Vagina (tissue), 2 donors: ENCODE results near the gene NOMO2.
"Not testable (repeated sequence)": the region's sequence is repeated elsewhere in the genome, so short reads cannot be mapped to it uniquely, and the experiment has no call there.

ENCODE experiments used
- POLR2A ChIP-seq, 2 donors: fragments of 450-650 bp; IDR thresholded peaks; one replicate each; pipeline ENCODE4 v1.6.1; 2017; ENCODE audit warnings: antibody characterized with exemption in 2 of 2, mild to moderate bottlenecking in 2 of 2, moderate library complexity in 2 of 2
- POLR2AphosphoS5 ChIP-seq, 2 donors: sonication (generic); formaldehyde crosslinking; IDR thresholded peaks; one replicate each; pipeline ENCODE4 v1.9.0; 2017; ENCODE audit warnings: antibody characterized with exemption in 2 of 2, mild to moderate bottlenecking in 2 of 2, low read depth in 1 of 2; ENCODE audit not compliant: insufficient read depth in 1 of 2
- TF ChIP-seq, protein P1 (sequence below), 3 experiments: fragments of 450-650 bp in 2 of 3; fragments of 200-600 bp in 1 of 3; sonication (generic) in 1 of 3; IDR thresholded peaks; one replicate each; pipeline ENCODE4 v1.5.1; 2017 to 2019; ENCODE audit warnings: antibody characterized with exemption in 3 of 3, mild to moderate bottlenecking in 2 of 3, moderate library complexity in 2 of 3

DNA sequence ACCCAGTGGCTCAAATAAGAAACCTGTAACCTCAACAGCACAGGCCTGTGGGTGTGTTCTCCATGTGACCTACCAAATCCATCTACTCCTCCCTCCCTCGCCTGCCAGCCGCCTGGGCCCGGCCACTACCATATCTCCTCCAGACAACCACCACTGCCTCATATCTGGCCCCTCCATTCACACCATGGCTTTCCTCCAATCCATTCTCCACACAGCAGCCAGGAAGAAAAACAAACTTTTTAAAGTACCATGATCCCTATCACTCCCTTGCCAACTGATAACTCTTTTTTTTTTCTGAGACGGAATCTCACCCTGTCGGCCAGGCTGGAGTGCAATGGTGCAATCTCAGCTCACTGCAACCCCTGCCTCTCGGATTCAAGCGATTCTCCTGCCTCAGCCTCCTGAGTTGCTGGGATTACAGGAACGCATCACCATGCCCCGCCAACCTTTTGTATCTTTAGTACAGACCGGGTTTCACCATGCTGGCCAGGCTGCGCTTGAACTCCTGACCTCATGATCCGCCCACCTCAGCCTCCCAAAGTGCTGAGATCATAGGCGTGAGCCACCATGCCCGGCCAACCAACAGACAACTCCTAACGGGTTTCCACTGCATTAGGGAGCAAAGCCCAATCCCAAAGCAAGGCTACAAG lies 26.3 kb downstream of the NOMO2 start:
- TF ChIP-seq, protein P1, sequence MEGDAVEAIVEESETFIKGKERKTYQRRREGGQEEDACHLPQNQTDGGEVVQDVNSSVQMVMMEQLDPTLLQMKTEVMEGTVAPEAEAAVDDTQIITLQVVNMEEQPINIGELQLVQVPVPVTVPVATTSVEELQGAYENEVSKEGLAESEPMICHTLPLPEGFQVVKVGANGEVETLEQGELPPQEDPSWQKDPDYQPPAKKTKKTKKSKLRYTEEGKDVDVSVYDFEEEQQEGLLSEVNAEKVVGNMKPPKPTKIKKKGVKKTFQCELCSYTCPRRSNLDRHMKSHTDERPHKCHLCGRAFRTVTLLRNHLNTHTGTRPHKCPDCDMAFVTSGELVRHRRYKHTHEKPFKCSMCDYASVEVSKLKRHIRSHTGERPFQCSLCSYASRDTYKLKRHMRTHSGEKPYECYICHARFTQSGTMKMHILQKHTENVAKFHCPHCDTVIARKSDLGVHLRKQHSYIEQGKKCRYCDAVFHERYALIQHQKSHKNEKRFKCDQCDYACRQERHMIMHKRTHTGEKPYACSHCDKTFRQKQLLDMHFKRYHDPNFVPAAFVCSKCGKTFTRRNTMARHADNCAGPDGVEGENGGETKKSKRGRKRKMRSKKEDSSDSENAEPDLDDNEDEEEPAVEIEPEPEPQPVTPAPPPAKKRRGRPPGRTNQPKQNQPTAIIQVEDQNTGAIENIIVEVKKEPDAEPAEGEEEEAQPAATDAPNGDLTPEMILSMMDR (IDR thresholded peaks at IDR 0.05): not testable (repeated sequence)
- TF ChIP-seq POLR2A (IDR thresholded peaks at IDR 0.05); POLR2AphosphoS5 (IDR thresholded peaks at IDR 0.05; ENCODE audit: insufficient read depth in 1 of 2, low read depth in 1 of 2): not testable (repeated sequence)
